GM12872 (cell line): Measurements from ENCODE around the gene MYL12B.

ENCODE experiments used
- CTCF ChIP-seq: IDR thresholded peaks from 3 replicates; pipeline ENCODE4 v1.5.1; 2011; ENCODE audit warnings: low read depth, mild to moderate bottlenecking, low read length, moderate library complexity; ENCODE audit not compliant: insufficient read depth

MYL12B gene

GRCh38 chr18:3256693-3257626, 5.0 kb upstream of the MYL12B start:
- no peak for TF ChIP-seq CTCF

- no peak for TF ChIP-seq CTCF
Observed at GRCh38 chr18:3257627-3258120, 4.3 kb upstream of the MYL12B start.

GRCh38 chr18:3260995-3261372, 949 bp upstream of the MYL12B start:
- no peak for TF ChIP-seq CTCF

GRCh38 chr18:3262234-3263131, 550 bp downstream of the MYL12B start:
- no peak for TF ChIP-seq CTCF

- TF ChIP-seq CTCF: no peak
Observed at GRCh38 chr18:3263132-3263700, 1.3 kb downstream of the MYL12B start.

- no peak for TF ChIP-seq CTCF
Observed at GRCh38 chr18:3264362-3264761, 2.4 kb downstream of the MYL12B start.

- no peak for TF ChIP-seq CTCF
Observed at GRCh38 chr18:3265564-3266033, 3.7 kb downstream of the MYL12B start.
